HUDEP-2 (cell line): Measurements from ENCODE around the gene HIRA.
"Not testable (repeated sequence)": the region's sequence is repeated elsewhere in the genome, so short reads cannot be mapped to it uniquely, and the experiment has no call there.

Experiments used
- DNase-seq, 76 experiments: peaks; one replicate each; lab custom pipeline; 2025; ENCODE audit not compliant: unreplicated experiment in 76 of 76; lab: John Stamatoyannopoulos, UW

The HIRA gene

DNA sequence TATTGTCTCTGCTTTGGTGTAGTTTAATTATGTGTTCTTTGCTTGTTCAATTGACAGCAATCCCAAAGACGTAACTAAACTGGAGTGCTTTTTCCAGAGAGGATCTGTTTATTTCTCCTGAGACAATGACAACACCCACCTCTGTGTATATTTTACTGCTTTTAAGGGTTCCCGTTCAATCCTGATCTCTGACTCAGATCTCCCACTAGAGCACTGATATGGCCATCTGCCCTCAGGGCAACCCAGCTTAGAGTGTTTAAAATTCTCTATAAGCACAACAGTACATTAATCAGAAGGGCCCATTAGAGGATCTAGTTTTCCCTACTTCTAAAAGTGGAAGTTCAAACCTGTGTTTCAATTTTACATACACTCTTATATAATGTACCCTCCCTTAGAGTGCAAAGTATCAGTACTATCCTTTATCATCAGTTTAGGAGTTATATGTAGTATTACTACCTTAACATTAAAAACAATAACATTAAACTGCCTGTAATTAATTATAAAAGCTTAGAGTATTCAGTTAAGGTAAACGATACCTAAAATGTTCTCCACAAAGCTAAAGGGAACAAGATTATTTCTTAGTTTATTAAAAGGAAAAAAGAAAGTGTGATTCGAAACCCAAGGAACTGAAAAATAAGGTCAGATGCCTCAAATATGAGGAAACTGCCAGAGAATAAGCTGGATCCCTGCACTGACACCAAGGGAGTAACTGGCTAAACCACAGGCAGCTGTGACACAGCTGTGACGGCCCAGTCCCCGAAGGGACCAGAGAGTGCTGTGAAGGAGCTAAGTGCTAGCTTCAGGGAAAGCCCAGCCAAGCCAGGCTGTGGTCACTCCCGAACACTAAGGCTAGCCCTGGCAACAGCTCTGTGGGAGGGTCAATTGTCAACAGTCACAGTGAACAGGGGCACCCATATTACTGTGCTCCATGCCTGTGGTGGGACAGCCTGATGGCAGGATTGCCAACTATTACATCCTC lies 32.2 kb upstream of the HIRA start:
- peak in 10 of 76 experiments; percentile 4 to 62 (median 22) for DNase-seq

DNA sequence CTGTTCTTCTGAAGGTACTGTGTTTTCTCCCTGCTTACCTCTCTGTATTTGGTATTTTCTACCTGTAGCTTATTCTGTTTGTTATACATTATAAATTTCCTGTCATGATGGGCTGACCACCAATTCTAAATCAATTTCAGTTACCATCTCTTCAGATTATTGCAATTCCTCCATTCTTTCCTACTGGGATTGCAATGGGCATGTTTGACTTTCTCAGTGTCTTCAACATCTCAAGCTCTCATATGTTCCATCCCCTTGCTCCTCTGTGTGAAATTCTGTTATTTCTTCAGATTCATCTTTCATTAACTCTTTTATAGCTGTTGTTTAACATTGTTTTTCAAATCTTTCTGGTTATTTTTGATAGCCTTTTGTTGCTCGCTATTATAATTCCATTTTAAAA lies 31.5 kb upstream of the HIRA start:
- no peak for DNase-seq

DNA sequence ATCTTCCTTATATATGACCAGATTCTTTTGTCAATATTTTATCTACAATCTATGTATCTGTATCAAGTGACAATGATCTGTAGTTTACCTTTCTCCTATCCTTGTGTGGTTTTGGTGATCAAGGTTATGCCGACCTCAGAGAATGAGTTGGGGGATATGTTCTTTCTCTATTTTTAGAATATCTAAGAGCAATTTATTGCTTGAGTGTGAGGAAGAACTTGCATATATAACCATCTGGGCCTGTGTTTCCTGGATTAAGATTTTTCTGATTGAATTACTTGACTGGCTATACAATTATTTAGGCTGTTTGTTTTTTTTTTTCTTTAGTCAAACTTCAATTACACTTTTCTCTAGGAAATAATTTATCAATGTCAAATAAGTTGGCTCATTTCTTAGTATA lies 30.0 kb upstream of the HIRA start:
- DNase-seq = no peak

DNA sequence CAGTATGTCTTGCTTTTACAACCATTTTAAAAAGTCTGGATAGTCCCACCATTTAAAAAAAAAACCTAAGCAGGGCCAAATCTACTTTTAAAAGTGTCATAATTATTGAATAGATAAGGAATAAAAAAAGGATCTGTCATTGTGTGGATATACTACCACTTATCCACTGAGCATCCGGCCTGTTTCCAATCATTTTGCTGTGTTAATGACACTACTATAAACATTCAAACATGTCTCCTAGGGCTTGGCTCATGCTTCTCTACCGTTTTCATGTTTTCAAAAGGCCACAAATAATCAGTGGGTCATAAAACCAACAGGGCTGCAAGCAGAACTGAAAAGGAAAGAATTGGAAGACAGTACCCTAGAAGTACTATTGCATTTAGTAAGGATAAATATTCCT lies 28.5 kb upstream of the HIRA start:
- no peak for DNase-seq

DNA sequence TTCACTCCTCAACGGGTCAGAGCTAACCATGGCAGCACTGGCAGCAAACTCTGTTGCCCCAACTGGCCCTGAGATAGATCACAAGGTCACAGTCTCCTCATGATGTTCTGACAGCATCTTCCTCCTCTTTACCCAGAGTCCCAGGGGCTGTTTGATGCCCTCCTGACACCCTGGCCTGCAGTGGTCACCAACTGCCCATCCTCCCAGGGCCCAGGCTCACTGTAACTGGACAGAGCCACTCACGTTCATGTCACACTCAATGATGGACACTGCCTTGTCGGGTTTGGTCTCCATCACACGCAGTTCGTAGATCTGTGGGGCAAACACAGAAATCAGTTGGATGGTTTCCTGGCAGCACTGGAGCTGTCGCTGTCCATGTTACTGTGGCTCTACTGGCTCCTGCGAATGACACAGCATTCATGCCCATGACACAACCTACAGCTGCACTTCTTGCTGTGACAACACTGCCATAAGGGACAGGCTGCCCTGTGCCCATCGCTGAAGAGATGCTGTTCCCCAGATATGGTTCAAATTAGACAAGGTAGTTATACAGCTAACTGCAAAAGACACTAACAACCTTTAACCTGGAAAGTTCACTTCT lies 26.4 kb upstream of the HIRA start:
- DNase-seq = no peak

DNA sequence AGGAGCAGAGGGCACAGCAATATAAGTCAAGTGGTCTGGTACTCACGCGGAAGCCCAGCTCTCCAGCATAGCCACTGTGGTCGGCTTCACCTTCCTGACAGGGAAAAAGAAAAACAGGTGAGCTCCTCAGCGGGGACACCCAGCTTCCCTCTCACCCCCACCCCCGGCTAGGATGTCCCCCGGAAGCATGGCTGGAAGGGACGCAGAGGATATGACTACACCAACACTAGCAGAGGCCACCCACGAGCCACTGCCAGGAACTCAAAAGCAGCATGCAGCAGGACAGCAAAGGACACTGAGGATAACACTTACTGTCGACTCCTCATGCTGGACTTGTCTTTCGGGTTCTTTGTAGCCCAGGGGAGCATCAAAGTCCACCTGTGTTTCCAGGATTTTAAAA lies 25.0 kb upstream of the HIRA start:
- DNase-seq = no peak

DNA sequence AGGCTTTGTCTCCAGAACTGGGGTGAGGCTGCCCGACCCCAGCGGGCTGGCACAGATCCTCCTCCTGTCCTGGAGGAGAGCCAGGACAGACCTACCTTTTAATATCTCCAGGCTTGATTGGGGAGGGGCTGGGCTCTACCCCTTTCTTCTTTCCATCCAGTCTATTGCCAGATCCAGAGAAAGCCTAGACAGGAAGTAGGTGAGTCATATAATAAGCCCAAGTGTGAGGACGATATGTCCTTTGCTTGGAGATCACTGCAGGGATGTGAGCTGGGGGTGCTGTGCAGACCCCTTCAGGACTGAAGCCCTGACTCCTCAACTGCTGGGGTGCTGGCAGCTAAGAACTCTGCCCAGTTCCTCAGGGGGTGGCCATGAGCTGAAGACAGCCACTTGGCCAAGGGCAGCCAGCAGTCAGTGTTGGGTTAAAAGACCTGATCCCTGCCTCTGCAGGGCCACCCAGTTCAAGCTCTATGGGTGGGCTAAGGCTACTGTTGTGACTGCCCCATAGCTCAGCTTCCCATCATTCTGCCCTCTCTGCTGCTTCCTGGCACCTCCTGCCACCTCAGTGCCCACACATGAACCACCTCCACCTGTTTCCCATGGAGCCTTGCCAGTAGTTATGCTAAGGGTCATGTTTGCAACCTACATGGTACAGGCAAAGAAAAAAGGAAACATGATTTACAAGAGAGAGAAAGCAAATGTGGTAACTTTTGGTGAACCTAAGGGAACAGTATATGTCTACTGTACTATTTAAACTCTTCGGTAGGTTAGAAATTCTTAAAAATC lies 24.2 kb upstream of the HIRA start:
- no peak for DNase-seq

DNA sequence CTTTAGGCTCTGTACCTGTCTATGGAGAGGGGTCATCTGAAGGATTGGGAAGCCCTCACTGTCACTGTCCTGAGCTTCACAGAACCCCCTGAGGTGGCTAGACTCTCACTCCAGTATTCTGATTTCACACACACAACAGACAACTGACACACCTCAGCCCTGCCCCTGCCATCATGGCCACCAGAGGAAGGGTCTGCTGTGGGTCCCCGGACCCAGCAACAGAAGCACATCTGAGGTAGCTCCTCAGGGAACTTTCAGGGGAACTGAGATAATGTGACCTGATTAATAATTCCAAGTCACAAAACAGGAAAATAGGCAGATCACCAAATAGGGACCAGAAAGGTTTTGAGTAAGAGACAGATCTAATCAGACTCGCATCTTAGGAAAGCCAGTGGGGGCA lies 23.5 kb upstream of the HIRA start:
- no peak for DNase-seq

DNA sequence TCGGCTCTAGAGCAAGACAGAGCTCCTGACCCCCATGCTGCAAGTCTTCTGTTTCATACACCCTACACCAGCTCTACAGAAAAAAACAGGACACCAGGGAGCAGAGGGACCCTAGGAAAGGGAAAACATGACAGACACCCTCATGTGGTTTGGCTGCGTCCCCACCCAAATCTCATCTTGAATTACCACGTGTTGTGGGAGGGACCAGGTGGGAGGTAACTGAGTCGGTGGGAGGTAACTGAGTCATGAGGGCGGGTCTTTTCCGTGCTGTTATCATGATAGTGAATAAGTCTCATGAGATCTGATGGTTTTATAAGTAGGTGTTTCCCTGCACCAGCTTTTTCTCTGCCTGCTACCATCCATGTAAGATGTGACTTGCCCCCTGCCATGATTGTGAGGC lies 22.6 kb upstream of the HIRA start:
- peak in 5 of 76 experiments; percentile 5 to 17 (median 11) for DNase-seq

DNA sequence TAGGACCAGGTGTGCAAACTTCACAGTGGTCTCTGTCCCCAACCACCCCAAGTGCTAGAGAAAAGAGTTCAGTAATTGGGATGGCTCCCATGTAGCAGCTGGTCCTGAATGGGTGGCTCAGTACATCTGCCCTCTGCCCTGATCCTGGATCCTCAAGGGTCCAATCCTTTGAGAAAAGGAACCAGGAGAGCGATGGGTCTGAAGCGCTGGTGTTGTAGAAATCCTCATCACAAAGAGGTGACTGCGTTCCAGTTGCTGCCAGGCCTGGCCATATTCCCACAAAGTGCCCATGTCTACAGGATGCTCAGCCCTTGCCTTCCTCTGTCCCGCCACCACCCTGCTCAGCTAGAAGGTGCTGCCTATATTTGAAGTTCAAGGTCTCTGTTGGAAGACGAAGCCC lies 22.2 kb upstream of the HIRA start:
- no peak for DNase-seq

DNA sequence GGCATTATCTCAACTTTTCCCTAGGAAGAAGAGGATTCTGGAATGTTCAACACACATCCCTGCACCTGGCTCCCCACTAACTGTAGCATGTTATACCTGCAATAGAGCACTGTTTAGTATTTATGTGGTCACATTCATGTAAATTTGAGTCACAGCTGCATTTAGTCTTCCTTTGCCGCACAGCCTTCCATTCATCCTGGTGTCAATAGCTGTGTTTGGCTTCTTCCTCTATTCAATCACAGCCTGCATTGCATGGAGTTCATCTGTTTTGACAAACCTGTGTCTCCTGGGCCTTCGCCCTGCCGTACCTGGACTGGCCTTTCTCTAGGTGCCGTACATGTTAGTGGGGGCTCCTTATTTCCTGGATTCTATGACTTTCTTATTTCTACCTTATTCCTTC lies 20.0 kb upstream of the HIRA start:
- DNase-seq = no peak

DNA sequence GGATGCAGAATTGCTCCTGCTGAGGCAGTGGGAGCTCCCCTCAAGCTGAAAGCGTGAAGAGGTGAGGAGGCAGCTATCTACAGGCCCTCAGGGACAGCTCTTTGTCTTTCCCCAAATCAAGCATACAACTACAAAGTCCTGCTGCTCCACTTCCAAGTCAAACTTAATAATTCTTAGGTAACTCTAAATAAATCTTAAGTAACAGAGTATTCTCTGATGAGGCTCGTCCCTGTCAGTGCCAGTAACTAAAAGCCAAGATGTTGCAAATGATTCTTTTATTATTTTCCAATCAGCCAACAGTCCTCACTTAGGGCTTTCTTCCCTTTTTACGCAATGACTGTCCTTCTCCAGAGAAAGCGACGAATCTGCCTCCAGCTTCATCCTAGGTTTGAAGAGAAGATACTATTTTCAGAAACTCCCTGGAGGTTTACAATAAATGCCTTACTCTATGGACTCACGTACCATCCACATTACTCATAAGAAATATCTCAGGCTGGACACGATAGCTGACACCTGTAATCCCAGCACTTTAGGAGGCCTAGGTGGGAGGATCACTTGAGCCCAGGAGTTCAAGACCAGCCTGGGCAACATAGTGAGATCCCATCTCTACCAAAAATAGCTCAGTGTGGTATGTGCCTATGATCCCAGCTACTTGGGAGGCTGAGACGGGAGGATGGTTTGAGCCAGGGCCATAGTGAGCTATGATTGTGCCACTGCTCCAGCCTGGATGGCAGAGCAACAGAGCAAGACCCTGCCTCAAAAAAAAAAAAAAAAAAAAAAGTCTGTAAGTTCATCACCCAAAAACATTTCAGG lies 19.0 kb upstream of the HIRA start:
- DNase-seq = no peak

DNA sequence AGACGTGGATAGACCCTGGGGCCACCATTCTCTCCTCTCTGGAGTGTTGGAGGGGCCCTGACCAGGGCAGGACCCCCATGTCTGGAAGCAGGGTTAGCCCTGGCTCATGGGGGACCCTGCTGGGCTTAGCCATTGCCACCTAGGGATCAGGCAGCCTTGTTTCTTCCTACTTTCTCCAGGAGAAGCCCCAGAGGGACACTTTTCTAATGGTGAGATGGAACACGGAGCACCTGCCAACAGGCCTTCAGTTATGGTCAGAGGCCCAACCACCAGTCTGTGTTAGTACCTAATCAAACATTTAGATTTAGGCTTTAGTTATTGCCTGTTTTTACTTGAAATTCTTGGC lies 17.9 kb upstream of the HIRA start:
- DNase-seq = no peak

DNA sequence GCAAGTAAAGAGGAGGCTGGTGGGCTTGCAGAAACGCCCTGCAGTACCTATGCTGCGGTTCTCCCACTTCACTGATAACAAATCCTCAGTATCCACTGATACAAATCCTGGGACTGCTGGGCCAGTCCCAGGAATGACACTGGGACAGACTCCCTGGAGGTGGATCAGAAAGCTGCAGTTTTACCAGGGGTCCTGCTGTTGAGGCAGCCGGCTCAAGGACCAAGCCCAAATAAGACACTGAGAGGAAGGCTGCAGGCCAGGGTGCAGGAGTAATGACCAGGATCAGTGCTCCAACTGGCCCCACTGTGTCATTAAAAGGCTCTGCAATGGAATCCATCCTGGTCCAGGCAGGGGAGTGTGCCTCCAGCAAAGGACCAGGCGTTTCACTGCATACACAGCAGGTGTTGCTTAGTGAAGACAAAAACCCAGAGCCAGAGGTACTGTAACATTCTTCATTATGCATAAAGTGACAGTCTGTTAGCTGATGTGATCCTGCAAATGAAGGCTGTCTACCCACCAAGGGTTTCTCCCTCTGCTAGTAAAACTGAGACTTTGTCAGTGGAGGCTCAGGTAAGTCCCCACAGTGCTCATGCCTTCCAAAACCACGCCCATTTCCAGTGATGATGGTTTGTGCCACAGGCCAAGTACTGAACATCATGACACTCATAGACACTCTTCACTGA lies 17.3 kb upstream of the HIRA start:
- no peak for DNase-seq

DNA sequence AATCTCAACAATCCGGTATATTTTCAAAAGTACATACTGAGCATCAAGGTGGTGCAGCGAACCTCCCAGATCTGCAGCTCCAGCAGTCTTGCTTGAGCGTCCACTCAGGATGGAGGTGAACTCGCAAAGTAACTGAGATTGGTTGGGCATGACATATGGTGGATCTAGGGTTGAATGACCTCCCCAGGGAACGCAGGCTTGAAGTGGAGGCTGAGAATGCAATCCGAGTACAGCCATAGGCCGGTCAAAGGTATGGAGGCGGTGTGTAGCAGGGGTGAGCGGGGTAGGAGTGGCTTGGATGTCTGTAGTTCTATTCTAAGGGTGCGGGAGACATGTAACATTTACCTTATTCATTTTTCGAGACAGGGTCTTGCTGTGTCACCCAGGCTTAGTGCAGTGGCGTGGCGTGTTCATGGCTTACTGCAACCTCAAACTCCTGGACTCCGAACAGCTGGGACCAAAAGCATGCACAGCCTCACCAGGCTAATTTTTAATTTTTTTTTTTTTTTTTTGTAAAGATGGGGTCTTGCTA lies 16.6 kb upstream of the HIRA start:
- no peak for DNase-seq

DNA sequence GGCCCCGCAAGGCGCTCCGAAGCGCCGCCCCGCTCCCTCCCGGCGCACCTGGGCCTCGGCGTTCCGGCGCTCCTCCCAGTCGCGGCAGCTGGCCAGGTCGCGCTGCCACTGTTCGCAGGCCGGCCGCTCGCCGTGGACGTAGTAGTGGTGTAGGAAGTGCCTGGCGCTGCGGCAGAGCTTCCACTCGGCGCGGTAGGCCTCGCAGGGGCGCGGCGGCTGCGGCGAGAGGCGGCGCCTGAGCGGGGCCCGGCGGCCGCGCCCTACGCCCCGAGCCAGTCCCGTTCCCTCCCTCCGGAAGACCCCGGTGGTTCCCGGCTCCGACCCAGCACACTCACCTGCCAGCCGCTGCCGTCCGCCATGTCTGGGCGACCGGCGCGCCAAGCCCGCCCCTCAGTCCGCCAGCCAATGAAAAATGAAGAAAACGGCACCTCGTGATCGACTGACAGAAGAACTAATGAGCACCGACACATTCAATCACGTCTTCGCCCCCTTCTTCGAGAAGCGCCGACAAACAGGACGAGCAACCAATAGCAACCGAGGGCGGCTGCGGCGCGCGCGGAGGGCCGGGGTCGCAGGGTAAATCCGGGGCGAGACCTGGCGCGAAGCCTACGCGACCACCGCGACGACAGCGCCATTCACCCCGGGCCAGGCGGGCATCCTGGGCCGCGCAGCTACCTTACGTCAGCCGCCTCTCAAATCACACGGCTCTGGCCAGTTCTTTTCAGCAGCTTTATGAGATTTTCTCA lies 16.0 kb upstream of the HIRA start, which contains the start of gene C22orf39:
Gene C22orf39 (minus strand): TSS at position 382 of the 746 bp plus-strand sequence. CDS start 23 bp downstream, at position 359.
- peak in 73 of 76 experiments; percentile 28 to 91 (median 74) for DNase-seq

DNA sequence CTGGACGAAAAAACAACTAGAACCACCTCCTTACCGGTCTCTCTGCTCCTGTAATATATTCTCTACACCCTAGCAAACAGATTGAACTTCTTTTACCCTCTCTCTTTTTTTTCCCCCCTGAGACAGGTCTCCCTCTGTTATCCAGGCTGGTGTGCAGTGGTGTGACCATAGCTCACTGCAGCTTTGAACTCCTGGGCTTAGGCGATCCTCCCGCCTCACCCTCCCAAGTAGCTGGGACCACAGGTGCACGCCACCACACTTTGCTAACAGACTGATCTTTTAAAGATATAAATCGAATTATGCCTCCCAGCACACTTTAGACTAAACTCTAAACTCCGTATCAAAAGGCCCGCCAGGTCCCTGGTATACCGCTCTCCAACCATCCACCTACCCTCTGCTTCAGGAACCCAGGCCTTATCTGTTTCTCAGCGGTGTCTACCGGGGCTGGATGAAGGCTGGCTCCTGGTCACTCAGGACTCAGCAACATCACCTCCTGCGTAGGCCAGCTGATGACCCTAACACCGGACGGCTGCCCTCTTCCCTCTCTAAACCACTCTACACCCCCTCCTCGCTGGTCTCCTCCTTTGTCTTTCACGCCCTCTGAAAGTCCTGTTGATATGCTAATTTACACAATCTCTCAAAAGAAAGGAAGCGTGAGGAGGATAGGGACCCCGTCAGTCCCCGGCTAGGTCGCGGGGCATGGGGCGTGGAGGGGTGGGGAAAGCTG lies 15.2 kb upstream of the HIRA start:
- peak in 2 of 76 experiments; percentile 18 to 45 for DNase-seq

DNA sequence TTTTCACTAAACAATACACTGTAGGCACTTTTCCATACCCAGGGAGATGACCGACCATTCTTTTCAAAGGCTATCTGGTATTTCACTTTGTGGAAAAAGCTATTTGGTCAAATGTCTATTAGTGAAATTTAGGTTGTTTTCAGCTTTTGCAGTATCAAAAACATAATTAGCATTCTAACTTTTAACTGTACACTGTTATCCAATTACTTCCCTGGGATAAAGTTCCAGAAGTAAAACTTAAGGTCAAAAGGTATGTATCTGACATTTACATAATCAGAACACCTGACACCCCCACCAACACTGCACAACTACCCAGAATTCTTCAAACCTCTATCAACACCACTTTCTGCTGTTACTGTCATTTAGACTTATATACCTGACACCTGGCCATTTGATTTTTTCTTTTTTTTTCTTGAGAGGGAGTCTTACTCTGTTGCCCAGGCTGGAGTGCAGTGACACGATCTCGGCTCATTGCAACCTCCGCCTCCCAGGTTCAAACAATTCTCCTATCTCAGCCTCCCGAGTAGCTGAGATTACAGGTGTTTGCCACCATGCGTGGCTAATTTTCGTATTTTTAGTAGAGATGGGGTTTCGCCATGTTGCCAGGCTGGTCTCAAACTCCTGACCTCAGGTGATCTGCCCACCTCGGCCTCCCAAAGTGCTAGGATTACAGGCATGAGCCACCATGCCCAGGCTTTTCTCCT lies 13.9 kb upstream of the HIRA start:
- DNase-seq = not testable (repeated sequence)
